A673 (cell line): Measurements from ENCODE around the gene PTPN22. TPM values are rescaled to one million over a fixed set of nuclear protein-coding genes. Genes with fewer than 3 reads are reported as not detected.
A peak's percentile ranks its signal among the peaks of the same experiment; 100 is the strongest.
"Not testable (repeated sequence)": the region's sequence is repeated elsewhere in the genome, so short reads cannot be mapped to it uniquely, and the experiment has no call there.

ENCODE experiments used
- BruUV-seq: library from RNA; stranded (reverse); fragments of 400-500 nt; replicated peaks from 2 replicates; lab custom pipeline; 2021; lab: Mats Ljungman, UMichigan
- CTCF ChIA-PET: fragments of 300-600 bp; sonication (Branson Sonifier 250); formaldehyde crosslinking; loops from one replicate; lab custom pipeline; 2022; ENCODE audit warnings: antibody characterized with exemption; lab: Charles Lee
- POLR2A ChIA-PET: fragments of 300-600 bp; sonication (Branson Sonifier 250); formaldehyde crosslinking; loops from one replicate; lab custom pipeline; 2022; ENCODE audit warnings: antibody characterized with exemption; ENCODE audit not compliant: low non-redundant PET; lab: Charles Lee
- DNase-seq: peaks from one replicate; pipeline ENCODE4 v3.0.0-alpha.2; 2015; ENCODE audit warnings: low spot score
- H3K27ac ChIP-seq: fragments of 200-600 bp; sonication (generic); 2 replicates; pipeline ENCODE4 v1.5.1; 2016; ENCODE audit warnings: mixed run types, low read depth, mild to moderate bottlenecking, mixed read lengths, antibody characterized with exemption, low read length; ENCODE audit not compliant: poor library complexity, severe bottlenecking
- H3K27me3 ChIP-seq: fragments of 200-600 bp; sonication (generic); replicated peaks from 2 replicates; pipeline ENCODE4 v1.6.1; 2017; ENCODE audit warnings: mixed run types, low read depth, mild to moderate bottlenecking, mixed read lengths, antibody characterized with exemption, low read length; ENCODE audit not compliant: insufficient read depth, poor library complexity
- H3K36me3 ChIP-seq: fragments of 200-600 bp; sonication (generic); 2 replicates; pipeline ENCODE4 v1.6.1; 2016; ENCODE audit warnings: mixed run types, mild to moderate bottlenecking, mixed read lengths, antibody characterized with exemption, low read length; ENCODE audit not compliant: insufficient read depth, poor library complexity, severe bottlenecking
- H3K4me1 ChIP-seq: fragments of 200-600 bp; sonication (generic); 2 replicates; pipeline ENCODE4 v1.6.1; 2017; ENCODE audit warnings: mixed run types, mild to moderate bottlenecking, mixed read lengths, antibody characterized with exemption, low read length; ENCODE audit not compliant: insufficient read depth, poor library complexity, severe bottlenecking
- H3K4me3 ChIP-seq: fragments of 200-600 bp; sonication (generic); 2 replicates; pipeline ENCODE4 v1.5.1; 2016; ENCODE audit warnings: low read depth, mixed run types, mild to moderate bottlenecking, mixed read lengths, low read length; ENCODE audit not compliant: poor library complexity, severe bottlenecking
- H3K9me3 ChIP-seq: fragments of 200-600 bp; sonication (generic); 2 replicates; pipeline ENCODE4 v1.6.1; 2016; ENCODE audit warnings: mixed run types, low read depth, mild to moderate bottlenecking, mixed read lengths, antibody characterized with exemption, low read length; ENCODE audit not compliant: poor library complexity, severe bottlenecking
- EZH2 ChIP-seq: fragments of 200-600 bp; sonication (generic); IDR thresholded peaks from 2 replicates; pipeline ENCODE4 v1.6.1; 2017; ENCODE audit warnings: borderline replicate concordance, low read depth, mild to moderate bottlenecking, mixed read lengths, antibody characterized with exemption, low read length; ENCODE audit not compliant: poor library complexity, severe bottlenecking
- intact Hi-C: fragments of 100-400 bp; cut with micrococcal nuclease; formaldehyde crosslinking; loops from one replicate; pipeline ENCODE4 v1.10.0; 2022; ENCODE audit not compliant: unreplicated experiment
- total RNA-seq: library from RNA; stranded (reverse); gene quantifications from 2 replicates; pipeline ENCODE4 v1.2.3, GENCODE V29; 2021
- TF ChIP-seq, protein P1 (sequence below): fragments of 300-800, 200-600 bp; sonication (generic); conservative IDR thresholded peaks from 2 replicates; pipeline ENCODE4 v1.5.1; 2017; ENCODE audit warnings: low read depth, mild to moderate bottlenecking, antibody characterized with exemption, low read length, moderate library complexity, mixed read lengths

PTPN22 gene
- total RNA-seq, 1 experiment from 2014 or later: 0.26 TPM

DNA sequence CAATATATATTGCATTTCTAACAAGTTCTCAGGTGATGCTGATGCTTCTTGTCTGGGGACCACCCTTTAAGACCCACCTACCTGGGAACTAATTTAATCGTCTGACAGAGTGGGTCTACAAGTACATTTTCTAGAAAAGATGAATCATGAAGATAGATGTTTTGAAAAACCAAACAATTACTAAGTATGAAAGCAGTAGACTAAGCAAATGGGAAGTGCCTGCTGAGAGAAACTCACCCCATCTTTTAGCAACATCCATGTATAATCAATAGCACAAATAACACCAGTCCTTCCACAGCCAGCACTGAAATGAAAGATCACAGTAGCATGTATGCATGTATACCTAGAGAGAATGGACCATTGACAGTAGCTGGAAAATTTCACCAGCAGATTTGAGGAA is 17.3 kb downstream of the PTPN22 start:
- intact Hi-C loops: no loop called here
- POLR2A ChIA-PET: no interaction called here
- no peaks in the 10 kb centered on the region for H3K27me3 ChIP-seq
- peaks cover 28% of the 10 kb centered on the region for H3K4me1 ChIP-seq
- H3K27ac ChIP-seq: no peak overlapping the region
- H3K36me3 ChIP-seq: no peaks in the 10 kb centered on the region
- H3K9me3 ChIP-seq: no peaks in the 10 kb centered on the region
- TF ChIP-seq, protein P1, sequence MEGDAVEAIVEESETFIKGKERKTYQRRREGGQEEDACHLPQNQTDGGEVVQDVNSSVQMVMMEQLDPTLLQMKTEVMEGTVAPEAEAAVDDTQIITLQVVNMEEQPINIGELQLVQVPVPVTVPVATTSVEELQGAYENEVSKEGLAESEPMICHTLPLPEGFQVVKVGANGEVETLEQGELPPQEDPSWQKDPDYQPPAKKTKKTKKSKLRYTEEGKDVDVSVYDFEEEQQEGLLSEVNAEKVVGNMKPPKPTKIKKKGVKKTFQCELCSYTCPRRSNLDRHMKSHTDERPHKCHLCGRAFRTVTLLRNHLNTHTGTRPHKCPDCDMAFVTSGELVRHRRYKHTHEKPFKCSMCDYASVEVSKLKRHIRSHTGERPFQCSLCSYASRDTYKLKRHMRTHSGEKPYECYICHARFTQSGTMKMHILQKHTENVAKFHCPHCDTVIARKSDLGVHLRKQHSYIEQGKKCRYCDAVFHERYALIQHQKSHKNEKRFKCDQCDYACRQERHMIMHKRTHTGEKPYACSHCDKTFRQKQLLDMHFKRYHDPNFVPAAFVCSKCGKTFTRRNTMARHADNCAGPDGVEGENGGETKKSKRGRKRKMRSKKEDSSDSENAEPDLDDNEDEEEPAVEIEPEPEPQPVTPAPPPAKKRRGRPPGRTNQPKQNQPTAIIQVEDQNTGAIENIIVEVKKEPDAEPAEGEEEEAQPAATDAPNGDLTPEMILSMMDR: no peak
- no peak for TF ChIP-seq EZH2
- DNase-seq: no peak
- BruUV-seq: no TSS peak
- CTCF ChIA-PET: no interaction called here
- no peak overlapping the region for H3K4me3 ChIP-seq

DNA sequence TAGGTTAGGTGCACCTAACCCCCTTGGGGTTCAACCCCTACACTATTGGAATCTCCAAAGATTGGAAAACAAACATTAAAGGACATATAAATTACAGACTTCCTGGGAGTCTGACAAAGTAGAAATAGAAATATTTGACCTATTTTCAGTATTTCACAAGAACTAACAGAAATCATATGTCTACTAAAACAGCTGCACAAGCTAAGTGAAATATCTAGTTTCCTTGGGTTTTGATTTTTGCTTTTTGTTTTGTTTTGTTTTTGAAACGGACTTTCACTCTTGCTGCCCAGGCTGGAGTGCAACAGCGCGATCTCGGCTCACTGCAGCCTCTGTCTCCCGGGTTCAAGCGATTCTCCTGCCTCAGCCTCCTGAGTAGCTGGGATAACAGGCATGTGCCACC is 18.8 kb downstream of the PTPN22 start:
- intact Hi-C loops, BruUV-seq, POLR2A ChIA-PET, CTCF ChIA-PET, H3K4me3 ChIP-seq, H3K36me3 ChIP-seq, H3K27me3 ChIP-seq, DNase-seq, H3K9me3 ChIP-seq: not testable (repeated sequence)
- peak overlapping the region; percentile 96 for H3K27ac ChIP-seq
- peaks cover 28% of the 10 kb centered on the region for H3K4me1 ChIP-seq

DNA sequence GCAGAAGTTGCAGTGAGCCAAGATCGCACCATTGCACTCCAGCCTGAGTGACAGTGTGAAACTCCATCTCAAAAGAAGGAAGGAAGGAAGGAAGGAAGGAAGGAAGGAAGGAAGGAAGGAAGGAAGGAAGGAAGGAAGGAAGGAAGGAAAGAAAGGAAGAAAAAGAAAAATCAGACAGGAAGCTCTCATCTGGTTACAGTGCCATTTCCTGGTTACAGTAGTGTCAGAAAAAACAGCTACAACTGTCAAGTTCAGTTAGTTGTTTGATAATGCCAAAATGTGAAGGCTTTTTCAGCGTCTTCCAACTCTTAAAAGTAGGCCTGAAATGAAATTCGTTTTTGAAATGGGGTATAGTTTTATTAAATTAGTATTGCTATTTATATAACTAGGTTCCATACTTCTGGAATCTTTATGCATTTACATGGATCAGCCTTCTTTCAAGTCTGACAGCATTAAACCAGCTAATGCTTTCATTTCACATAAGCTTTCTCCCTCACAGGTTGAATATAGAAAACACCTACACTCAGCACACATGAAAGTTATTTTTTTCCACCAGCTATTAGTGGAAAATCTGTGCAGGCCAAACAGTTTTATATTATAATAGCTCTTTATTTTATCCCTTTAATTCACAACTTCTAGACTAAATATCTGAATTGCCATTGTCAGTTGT is 21.2 kb downstream of the PTPN22 start:
- ChIA-PET CTCF (interaction anchor here (0.8 to 0.9 kb wide), 2 partner anchors 54 to 347 kb away, joined by 3 to 4 read pairs; partner anchors contain the start of gene AP4B1), POLR2A (interaction anchor here (0.6 to 0.7 kb wide), 2 partner anchors 128 to 1147 kb away, joined by 3 read pairs; no protein-coding TSS in a partner anchor)
- H3K27me3 ChIP-seq: no peaks in the 10 kb centered on the region
- peaks cover 20% of the 10 kb centered on the region for H3K4me1 ChIP-seq
- H3K4me3 ChIP-seq: no peak overlapping the region
- peaks cover 17% of the 10 kb centered on the region for H3K9me3 ChIP-seq
- intact Hi-C loops: loop anchor here (1.0 kb wide), 1 partner anchor 347 kb away; no protein-coding TSS in a partner anchor
- TF ChIP-seq, protein P1: no peak
- no peak for TF ChIP-seq EZH2
- TSS peak; percentile 96 for BruUV-seq
- no peaks in the 10 kb centered on the region for H3K36me3 ChIP-seq
- peak; percentile 84 for DNase-seq
- H3K27ac ChIP-seq: peak overlapping the region; percentile 96
